GM18909 (cell line): Measurements from ENCODE around the gene MAMDC4.
"Not testable (repeated sequence)": the region's sequence is repeated elsewhere in the genome, so short reads cannot be mapped to it uniquely, and the experiment has no call there.

Experiments used
- ATAC-seq: cut with Tn5 transposase; IDR thresholded peaks from one replicate; pipeline ENCODE4 v1.9.1; 2021; ENCODE audit warnings: mild to moderate bottlenecking; ENCODE audit not compliant: unreplicated experiment, poor library complexity

Gene MAMDC4

DNA sequence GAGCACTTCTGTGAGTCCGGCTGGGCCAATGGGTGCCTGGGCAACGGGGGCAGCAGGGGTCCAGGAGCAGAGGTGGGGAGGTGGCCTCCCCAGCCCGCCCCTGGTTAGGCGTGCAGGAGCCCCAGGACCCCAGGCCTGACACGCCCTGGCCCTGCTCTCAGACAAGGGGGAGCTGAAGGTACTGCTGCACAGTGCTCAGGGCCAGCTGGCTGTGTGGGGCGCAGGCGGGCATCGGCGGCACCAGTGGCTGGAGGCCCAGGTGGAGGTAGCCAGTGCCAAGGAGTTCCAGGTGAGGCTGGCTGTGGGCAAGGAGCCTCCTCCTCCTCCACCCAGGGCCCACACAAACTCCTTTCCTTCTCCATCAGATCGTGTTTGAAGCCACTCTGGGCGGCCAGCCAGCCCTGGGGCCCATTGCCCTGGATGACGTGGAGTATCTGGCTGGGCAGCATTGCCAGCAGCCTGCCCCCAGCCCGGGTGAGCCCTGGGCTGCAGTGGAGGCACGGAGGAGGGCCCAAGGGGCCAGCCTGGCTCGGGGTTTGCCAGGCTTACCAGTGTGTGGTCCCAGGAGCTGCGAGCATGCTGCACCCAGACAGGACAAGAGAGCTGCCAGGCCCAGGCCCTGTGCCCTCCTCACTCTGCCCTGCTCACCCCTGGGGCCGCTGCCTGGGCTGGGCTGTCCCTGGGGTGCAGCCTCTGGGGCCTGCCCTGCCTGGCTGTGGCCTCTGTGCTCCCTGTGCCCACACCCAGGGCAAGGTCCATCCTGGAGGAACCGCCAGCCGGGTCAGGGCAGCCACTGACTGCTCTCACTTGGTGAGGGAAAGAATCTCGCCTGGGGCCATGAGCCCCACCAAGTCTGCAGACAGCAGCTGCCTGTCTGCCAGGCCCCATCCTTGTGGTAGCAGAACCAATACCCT lies 7.0 kb downstream of the MAMDC4 start:
- ATAC-seq = no peak

DNA sequence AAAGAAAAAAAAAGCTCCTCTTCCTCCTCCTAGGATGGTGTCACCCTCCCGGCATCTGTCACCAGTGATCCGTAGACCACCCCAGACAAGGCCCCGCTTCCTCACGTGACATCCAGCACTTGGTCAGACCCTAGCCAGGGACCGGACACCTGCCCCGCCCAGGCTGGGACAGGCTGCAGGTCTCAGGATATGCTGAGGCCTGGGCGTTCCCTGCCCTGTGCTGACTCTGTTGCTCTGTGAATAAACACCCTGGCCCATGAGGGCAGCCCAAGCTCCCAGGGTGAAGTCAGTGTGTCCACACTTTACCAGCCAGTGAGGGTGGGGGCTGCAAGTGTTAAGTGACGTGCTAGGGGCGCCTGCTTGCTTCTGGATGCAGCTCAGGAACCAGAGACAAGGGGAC lies 8.4 kb downstream of the MAMDC4 start:
- no peak for ATAC-seq

DNA sequence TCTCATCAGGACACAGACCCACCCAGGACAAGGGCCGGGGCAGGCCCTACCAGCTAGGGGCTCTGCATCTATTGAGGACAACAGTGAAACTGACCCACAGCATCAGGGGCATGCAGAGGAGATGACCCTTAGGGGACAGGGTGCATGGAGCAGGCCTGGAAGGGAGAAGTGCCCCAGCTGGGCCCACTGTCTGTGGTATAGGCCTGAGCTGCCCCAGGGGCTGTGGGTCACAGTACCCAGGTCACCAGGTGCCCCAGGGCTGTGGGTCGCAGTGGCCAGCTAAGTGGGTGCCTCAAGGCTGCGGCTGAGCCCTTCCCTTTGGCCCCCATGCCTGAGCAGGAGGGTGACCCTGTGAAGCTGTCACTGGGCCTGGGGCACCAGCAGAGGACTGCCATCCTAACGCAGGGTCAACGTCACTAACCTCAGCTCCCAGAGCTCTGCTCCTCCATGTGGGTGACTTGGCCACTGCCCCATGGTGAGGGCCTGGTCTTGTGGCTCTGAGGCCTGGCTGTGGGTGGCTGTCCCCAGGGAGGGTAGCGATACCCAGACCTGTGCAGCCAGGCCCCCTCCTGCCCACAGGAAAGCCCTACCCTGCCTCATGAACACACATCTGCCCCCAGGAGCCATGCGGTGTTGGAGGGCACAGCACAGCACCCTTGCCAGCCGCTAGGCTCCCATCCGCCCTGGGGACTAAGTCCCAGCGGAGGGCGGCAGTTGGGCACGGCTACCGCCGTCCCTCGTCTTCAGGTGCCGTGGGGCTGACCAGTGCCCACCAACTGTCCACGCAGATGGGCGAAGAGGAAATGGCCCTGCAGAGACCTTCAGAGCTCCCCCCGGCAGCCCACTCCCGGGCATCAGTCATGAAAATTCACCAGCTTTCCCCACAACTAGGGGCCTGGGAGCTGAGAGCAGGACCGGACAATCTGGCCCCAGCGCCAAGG lies 9.1 kb downstream of the MAMDC4 start:
- no peak for ATAC-seq

GRCh38 chr9:136861874-136862457 lies 9.8 kb downstream of the MAMDC4 start:
- no peak for ATAC-seq

- no peak for ATAC-seq
Observed at GRCh38 chr9:136862849-136863622, 10.9 kb downstream of the MAMDC4 start.

- ATAC-seq = no peak
Observed at GRCh38 chr9:136863623-136864273, 11.6 kb downstream of the MAMDC4 start.

- no peak for ATAC-seq
Observed at GRCh38 chr9:136865041-136865767, 13.1 kb downstream of the MAMDC4 start.

- ATAC-seq = no peak
Observed at GRCh38 chr9:136865768-136866103, 13.6 kb downstream of the MAMDC4 start.

- ATAC-seq = not testable (repeated sequence)
Observed at GRCh38 chr9:136866898-136867421, 14.8 kb downstream of the MAMDC4 start.

DNA sequence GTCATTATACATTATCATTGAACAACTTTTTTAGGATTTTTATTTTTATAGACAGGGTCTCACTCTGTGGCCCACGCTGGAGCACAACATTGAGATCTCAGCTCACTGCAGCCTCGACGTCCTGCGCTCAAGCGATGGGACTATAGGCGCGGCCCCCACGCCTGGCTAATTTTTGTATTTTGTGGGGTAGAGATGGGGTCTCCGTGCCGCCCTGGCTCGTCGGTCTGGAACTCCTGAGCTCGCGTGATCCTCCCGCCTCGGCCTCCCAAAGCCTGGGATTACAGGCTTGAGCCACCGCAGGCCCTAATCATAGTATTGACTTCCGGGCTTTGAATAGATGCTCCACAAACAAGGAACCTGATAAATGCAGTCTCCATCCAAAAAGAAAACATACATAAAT lies 15.3 kb downstream of the MAMDC4 start:
- no peak for ATAC-seq

- no peak for ATAC-seq
Observed at GRCh38 chr9:136867917-136868316, 15.8 kb downstream of the MAMDC4 start.

DNA sequence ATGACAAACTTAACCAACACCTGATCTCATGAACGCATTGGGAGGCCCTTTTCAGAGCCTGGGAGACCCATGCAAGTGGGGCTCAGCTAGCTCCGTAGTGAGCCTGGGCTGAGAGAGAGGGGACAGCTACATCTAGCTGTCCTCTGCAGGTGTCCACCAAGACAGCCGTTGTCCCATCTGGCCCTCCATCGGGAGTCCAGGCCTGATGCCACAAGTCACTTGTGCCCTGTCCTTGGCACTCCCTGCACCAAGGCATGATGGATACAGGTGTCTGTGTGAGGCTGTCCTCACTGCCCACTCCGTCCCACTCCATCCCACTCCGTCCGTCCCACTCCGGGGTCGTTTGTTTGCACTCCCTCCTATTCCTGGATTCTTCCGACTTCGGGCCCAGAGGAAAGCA lies 16.5 kb downstream of the MAMDC4 start:
- no peak for ATAC-seq

- ATAC-seq = not testable (repeated sequence)
Observed at GRCh38 chr9:136869611-136870010, 17.5 kb downstream of the MAMDC4 start.

DNA sequence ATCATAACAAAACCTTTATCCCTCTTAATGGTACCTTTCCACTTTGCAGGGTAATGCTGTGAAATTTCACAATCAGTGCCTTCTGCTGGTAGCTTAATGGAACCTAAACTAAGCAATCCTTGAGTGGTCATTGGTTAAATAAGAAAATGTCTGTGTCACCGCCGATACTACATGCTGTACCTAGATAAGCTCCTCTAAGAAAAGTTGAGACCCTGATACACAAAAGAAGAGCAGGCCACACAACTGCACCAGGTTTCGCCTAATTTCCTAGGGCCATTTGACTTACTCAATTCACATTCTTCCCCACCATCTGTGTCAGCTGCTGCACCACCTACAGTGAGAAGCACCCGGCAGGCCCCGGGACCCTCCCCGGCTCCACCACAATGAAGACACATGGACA lies 23.0 kb downstream of the MAMDC4 start:
- ATAC-seq = no peak

GRCh38 chr9:136876476-136876875 lies 24.3 kb downstream of the MAMDC4 start:
- ATAC-seq = no peak

- ATAC-seq = no peak
Observed at GRCh38 chr9:136880651-136881050, 28.5 kb downstream of the MAMDC4 start.

DNA sequence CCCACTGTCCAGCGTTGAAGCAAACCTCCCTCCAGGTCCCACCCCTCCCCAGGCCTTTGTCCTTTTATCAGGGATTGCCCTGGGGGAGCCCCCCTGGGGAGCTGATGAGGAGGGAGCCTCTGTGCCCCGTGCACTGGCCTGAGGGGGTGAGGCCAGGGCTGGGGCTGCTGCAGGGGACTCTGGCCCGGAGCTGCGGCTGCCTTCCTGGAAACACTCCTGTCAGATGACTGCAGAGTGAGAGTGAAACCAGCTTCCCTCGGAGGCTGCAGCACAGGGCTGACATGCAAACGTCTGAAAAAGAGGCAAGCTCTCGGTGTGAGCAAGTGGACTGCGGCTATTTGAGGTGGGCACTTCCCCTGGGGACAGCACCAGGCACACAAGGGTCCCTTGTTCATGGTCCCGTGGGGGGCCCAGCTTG lies 29.6 kb downstream of the MAMDC4 start:
- ATAC-seq = peak; percentile 38

GRCh38 chr9:136882109-136882946 lies 30.2 kb downstream of the MAMDC4 start:
- peak; percentile 23 for ATAC-seq
